ENCODE data around the gene ELAVL3. TPM values are rescaled to one million over a fixed set of nuclear protein-coding genes. Genes with fewer than 3 reads are reported as not detected.
A peak's percentile ranks its signal among the peaks of the same experiment; 100 is the strongest.

The ELAVL3 gene
- polyA plus RNA-seq, 3 donors, result not detected

- peaks cover 34 to 53% (median 43%) of the 10 kb centered on the region in 3 donors for H3K27me3 Mint-ChIP-seq (ENCODE audit: low read depth in 3 of 3)
- intact Hi-C loops (cut with micrococcal nuclease), result loop anchor here in 1 of 2 donors (5.0 kb wide), 1 partner anchor 190 kb away; no protein-coding TSS in a partner anchor
- peak overlapping the region; percentile 60 to 84 for H3K4me3 Mint-ChIP-seq
- 2% methylated on average over 53 of the region's 58 CpGs for WGBS (ENCODE audit: insufficient coverage)
- DNase-seq, result peak; percentile 84 to 91 (median 85)
- Histone ChIP-seq H3K4me1 (ENCODE audit: control insufficient read depth in 1 of 2, insufficient read depth in 2 of 2, low read length in 2 of 2) (peaks cover 35 to 49% of the 10 kb centered on the region in 2 donors), H4K20me1 (ENCODE audit: insufficient read depth, low read length) (no peaks in the 10 kb centered on the region), H3K79me2 (ENCODE audit: insufficient read depth, low read length) (no peaks in the 10 kb centered on the region), H3K27ac (ENCODE audit: low read depth in 1 of 2, low read length in 2 of 2) (no peak overlapping the region), H3K27me3 (ENCODE audit: control insufficient read depth in 2 of 2, insufficient read depth in 2 of 2, low read length in 2 of 2) (peaks cover 23 to 45% of the 10 kb centered on the region in 2 donors), H3K4me3 (replicated peaks in 1 of 3; ENCODE audit: low read depth in 2 of 3, low read length in 3 of 3) (peak overlapping the region in 1 of 3 experiments; percentile 38), H3K9ac (ENCODE audit: insufficient read depth, low read length, poor library complexity, severe bottlenecking) (no peak overlapping the region), H3K9me3 (replicated peaks in 1 of 2; ENCODE audit: control insufficient read depth in 1 of 2, insufficient read depth in 1 of 2, low read length in 2 of 2) (peaks cover 7 to 21% of the 10 kb centered on the region in 2 donors), H2AFZ (ENCODE audit: insufficient read depth, low read depth, low read length, poor library complexity, severe bottlenecking) (peak overlapping the region; percentile 68), H3K36me3 (replicated peaks in 1 of 2; ENCODE audit: control insufficient read depth in 1 of 2, insufficient read depth in 2 of 2, low read length in 2 of 2) (no peaks in the 10 kb centered on the region), H3K4me2 (replicated peaks; ENCODE audit: extremely low read depth, low read length, poor library complexity, severe bottlenecking) (peak overlapping the region; percentile 46)
- TF ChIP-seq CTCF (IDR thresholded peaks at IDR 0.05), result peak; percentile 95
- peaks cover 11 to 16% of the 10 kb centered on the region in 2 donors for H3K36me3 Mint-ChIP-seq
- H3K27ac Mint-ChIP-seq, result peak overlapping the region in 3 of 7 donors; percentile 46 to 74 (median 69)
- peaks cover 5 to 20% (median 11%) of the 10 kb centered on the region in 7 donors for H3K9me3 Mint-ChIP-seq
- H3K4me1 Mint-ChIP-seq, result peaks cover 24% of the 10 kb centered on the region
Observed at GRCh38 chr19:11482384-11483050, 1.7 kb upstream of the ELAVL3 start.

GRCh38 chr19:11481534-11482383 lies 913 bp upstream of the ELAVL3 start:
- H3K36me3 Mint-ChIP-seq, result peaks cover 8 to 11% of the 10 kb centered on the region in 2 donors
- H3K9ac ChIP-seq (ENCODE audit: insufficient read depth, low read length, poor library complexity, severe bottlenecking), result no peak overlapping the region
- H3K4me2 ChIP-seq (replicated peaks; ENCODE audit: extremely low read depth, low read length, poor library complexity, severe bottlenecking), result peak overlapping the region; percentile 46
- no peaks in the 10 kb centered on the region for H3K36me3 ChIP-seq (replicated peaks in 1 of 2; ENCODE audit: control insufficient read depth in 1 of 2, insufficient read depth in 2 of 2, low read length in 2 of 2)
- peak overlapping the region in 4 of 7 donors; percentile 20 to 74 (median 34) for H3K27ac Mint-ChIP-seq
- peaks cover 40 to 59% (median 49%) of the 10 kb centered on the region in 3 donors for H3K27me3 Mint-ChIP-seq (ENCODE audit: low read depth in 3 of 3)
- peak overlapping the region in 1 of 3 experiments; percentile 38 for H3K4me3 ChIP-seq (replicated peaks in 1 of 3; ENCODE audit: low read depth in 2 of 3, low read length in 3 of 3)
- H3K4me1 ChIP-seq (ENCODE audit: control insufficient read depth in 1 of 2, insufficient read depth in 2 of 2, low read length in 2 of 2), result peaks cover 35 to 49% of the 10 kb centered on the region in 2 donors
- no peak for TF ChIP-seq CTCF (IDR thresholded peaks at IDR 0.05)
- intact Hi-C loops (cut with micrococcal nuclease), result loop anchor here in 1 of 2 donors (5.0 kb wide), 1 partner anchor 189 kb away; no protein-coding TSS in a partner anchor
- no peaks in the 10 kb centered on the region for H3K79me2 ChIP-seq (ENCODE audit: insufficient read depth, low read length)
- H3K4me3 Mint-ChIP-seq, result peak overlapping the region; percentile 52 to 84
- peaks cover 23 to 51% of the 10 kb centered on the region in 2 donors for H3K27me3 ChIP-seq (ENCODE audit: control insufficient read depth in 2 of 2, insufficient read depth in 2 of 2, low read length in 2 of 2)
- peaks cover 5 to 20% (median 11%) of the 10 kb centered on the region in 7 donors for H3K9me3 Mint-ChIP-seq
- peak; percentile 53 to 63 (median 58) for DNase-seq
- no peaks in the 10 kb centered on the region for H4K20me1 ChIP-seq (ENCODE audit: insufficient read depth, low read length)
- peaks cover 24% of the 10 kb centered on the region for H3K4me1 Mint-ChIP-seq
- H3K27ac ChIP-seq (ENCODE audit: low read depth in 1 of 2, low read length in 2 of 2), result no peak overlapping the region
- 5% methylated on average over 50 of the region's 50 CpGs for WGBS (ENCODE audit: insufficient coverage)
- H3K9me3 ChIP-seq (replicated peaks in 1 of 2; ENCODE audit: control insufficient read depth in 1 of 2, insufficient read depth in 1 of 2, low read length in 2 of 2), result peaks cover 7 to 21% of the 10 kb centered on the region in 2 donors
- peak overlapping the region; percentile 68 for H2AFZ ChIP-seq (ENCODE audit: insufficient read depth, low read depth, low read length, poor library complexity, severe bottlenecking)

All from CD14-positive monocyte (primary cell).